HG03097 (cell line): ENCODE measurements around the gene HPN.
"Not testable (repeated sequence)": the region's sequence is repeated elsewhere in the genome, so short reads cannot be mapped to it uniquely, and the experiment has no call there.

Experiments
- ATAC-seq: cut with Tn5 transposase; IDR thresholded peaks from one replicate; pipeline ENCODE4 v1.9.1; 2021; ENCODE audit not compliant: unreplicated experiment, low FRiP score

Gene HPN

GRCh38 chr19:35041548-35042055 lies at the start of gene HPN:
TSS of gene HPN (plus strand) at chr19:35041721. CDS start at chr19:35042507, 786 bp downstream.
- ATAC-seq: no peak

GRCh38 chr19:34992582-34992981 lies 48.9 kb upstream of the HPN start:
- ATAC-seq: not testable (repeated sequence)

DNA sequence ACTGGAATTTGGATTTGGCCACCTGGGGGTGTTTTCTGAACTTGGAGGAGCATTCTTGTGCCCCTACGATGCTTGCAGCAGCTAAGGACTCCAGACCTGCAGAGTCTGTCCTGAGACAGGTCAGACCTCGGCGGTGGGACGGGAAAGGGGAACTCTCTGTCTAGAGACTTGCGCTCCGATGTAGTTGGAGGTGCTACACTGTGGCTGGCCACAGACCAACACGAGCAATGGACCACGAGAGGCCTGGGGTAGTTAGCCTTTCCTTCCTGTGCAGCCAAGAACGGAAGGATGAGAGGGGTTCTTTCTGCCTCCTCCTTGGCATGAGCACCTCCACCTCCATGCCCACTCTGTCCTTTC lies 47.3 kb upstream of the HPN start:
- ATAC-seq: no peak

- ATAC-seq: no peak
Observed at GRCh38 chr19:34994643-34995541, 46.6 kb upstream of the HPN start.

DNA sequence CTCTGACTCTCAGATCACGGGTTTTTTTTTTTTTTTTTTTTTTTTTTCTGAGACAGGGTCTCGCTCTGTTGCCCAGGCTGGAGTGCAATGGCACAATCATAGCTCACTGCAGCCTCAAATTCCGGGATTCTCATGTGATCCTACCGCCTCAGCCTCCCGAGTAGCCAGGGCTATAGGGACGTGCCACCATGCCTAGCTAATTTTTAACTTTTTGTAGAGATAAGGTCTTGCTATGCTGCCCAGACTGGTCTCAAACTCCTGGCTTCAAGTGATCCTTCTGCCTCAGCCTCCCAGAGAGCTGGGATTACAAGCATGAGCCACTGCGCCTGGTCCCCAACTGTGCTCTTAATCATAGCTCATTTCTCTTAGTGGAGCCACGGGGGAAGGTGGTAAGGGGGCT lies 46.0 kb upstream of the HPN start:
- no peak for ATAC-seq

DNA sequence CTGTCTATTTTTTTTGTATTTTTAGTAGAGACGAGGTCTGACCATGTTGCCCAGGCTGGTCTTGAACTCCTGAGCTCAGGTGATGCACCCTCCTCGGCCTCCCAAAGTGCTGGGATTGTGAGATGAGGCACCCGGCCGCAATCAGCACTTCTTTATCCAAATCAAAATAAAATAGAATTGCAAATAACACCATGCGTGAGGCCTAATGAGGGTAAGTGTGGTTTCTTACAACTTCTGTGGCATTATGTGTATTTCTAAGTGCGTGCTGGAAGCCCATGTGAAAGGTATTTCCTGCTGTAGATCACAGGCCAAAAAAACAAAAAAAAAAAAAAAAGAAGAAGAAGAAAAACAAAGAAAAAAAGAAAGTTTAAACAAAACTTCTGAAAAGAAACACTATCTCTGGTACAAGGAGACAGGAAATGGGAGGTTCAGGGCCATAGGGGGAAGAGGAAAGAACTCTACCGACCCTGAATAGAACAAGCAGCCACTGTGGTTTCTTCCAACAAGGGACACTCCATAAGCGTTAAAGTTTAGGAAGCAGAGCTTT lies 44.4 kb upstream of the HPN start:
- ATAC-seq: no peak

GRCh38 chr19:34998224-34998623 lies 43.3 kb upstream of the HPN start:
- ATAC-seq: not testable (repeated sequence)

DNA sequence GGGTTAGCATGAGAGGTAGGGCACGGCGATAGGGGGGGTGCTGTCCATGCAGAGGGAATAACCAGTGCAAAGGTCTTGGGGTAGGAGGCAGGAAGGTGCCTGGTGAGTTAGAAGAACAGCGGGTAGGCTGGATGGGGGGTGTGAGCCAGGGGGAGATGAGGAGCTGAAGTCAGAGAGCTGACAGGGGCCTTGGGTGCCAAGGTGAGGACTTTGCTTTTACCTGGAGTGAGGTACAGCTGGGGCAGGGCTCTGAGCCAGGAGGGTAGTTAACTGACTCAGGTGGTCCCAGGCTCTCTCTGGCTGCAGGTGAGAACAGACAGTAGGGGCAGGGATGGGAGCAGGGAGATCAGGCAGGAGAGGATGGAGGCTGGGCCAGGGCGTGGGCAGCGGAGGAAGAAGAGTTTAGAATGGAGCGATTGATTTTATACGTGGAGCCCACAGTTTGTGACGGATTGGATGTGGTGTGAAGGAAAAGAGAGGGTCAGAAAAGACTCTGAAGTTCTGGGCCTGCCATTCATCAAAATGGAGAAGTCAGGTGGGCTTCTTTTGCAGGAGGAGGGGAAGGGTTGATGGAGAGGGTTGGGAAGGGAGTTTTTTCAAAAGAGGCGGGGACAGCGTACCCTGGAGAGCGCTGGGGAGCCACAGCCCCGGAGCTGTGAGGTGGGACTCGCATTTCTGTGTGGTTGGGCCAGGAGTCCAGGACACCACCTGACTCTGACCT lies 42.6 kb upstream of the HPN start:
- ATAC-seq: no peak

DNA sequence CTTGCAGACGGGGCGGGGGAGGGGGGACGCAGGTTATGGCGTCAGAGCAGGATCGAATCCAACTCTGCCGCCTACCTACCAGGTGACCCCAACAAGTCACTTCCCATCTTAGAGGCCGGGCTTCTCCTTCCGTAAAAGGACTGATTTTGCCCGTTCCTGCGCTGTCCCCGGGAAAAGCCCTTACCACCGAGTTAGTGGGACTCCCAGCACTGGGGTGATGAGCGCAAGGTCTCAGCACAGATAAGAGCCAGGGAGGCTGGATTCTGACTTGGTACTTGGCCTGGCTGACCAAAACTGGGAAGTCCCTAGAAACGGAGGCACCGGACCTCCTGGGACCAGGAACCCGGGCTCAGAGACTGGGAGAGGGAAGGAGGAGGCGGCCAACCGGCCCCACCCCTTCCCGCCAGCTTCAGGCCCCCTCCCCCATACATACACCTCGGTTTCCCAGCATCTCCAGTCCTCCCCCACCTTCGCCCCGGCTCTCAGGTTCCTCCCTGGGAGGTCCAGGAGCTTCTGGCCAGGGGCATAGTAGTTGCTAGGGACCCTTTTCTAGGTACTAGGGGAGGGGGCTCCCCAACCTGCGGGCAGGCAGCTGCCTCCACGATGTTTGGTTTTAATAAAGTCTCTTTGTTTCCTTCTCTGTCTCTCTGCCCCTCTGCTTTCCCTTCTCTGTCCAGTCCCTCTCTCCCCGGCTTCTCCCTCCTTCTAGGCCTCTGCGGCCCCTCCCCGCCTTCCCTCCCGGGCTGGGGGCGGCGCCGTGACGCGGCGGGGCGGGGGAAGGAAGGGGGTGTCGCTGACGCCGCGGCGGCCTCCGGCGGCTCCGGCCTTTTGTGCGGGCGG lies 41.8 kb upstream of the HPN start, which contains the start of gene GRAMD1A:
Gene GRAMD1A (plus strand): TSS at position 826 of the 840 bp plus-strand sequence. CDS start 156 bp downstream, outside the sequence.
- no peak for ATAC-seq

DNA sequence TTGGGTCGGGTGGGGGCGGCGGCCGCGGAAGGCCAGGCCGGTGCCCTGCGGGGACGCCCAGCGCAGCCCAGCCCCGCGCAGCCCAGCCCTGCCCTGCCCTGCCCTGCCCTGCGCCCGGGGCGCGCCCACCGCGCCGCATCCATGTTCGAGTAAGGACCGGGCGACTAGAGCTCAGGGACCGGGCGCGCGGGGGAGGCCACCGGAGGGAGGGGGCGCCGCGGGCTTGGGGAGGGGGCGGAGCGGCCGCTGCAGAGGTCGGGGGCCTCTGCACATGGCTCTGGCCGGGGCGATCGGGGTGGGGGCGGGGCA lies 41.2 kb upstream of the HPN start:
- no peak for ATAC-seq

GRCh38 chr19:35000647-35001501 lies 40.6 kb upstream of the HPN start:
- no peak for ATAC-seq

DNA sequence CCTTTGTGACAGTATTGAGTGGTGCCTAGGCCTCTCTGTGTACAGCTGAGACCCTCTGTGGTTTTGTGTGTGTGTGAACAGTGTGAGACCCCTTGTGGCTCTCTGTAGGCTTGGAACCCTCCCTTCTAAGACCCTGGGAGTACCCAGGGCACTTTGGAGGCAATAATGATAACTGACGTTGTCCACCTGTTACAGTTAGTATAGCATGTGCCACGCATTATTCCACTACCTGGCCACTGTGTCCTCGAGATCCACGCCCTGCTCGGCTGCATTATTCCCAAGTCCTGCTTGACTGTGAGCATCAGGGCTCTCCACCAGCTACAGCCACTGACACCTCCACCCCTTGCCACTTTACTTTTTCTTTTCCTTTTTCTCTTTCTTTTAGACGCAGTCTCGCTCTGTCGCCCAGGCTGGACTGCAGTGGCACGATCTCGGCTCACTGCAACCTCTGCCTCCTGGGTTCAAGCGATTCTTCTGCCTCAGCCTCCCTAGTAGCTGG lies 39.4 kb upstream of the HPN start:
- ATAC-seq: no peak

DNA sequence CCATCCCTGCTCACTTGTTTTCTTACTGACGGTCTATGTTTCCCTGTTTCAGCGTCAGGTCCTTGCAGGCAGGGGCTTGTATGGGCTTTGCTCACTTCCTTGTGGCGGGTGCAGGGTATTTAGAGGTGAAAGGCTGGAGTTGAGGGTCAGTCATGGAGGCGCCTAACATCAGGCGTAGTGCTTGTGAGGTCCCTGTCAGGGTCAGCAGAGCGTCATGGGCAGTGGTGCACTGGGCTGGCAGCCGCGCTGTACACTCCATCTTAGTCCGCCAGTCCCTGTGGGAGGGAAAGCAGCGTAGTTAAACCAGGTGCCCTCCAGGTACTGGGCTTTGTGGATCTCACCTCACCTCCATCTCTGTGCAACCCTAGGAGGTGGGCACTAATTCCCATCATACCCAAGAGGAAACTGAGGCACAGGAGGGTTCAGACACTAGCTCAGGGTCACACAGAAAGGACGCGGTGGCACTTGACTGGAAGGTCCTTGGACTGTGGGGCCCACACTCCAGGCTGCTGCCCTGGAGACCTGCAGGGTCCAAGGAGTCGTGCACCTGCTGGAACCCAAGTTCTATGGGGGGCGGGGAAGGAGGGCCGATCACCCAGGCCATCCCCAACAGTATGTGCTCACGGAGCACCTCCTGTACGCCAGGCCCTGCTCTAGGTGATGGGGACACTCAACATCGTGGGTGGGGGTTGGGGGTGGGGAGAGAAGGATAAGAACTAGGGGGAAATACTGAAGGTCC lies 36.8 kb upstream of the HPN start:
- no peak for ATAC-seq

- no peak for ATAC-seq
Observed at GRCh38 chr19:35005256-35005977, 36.1 kb upstream of the HPN start.

- not testable (repeated sequence) for ATAC-seq
Observed at GRCh38 chr19:35006007-35006341, 35.5 kb upstream of the HPN start.

DNA sequence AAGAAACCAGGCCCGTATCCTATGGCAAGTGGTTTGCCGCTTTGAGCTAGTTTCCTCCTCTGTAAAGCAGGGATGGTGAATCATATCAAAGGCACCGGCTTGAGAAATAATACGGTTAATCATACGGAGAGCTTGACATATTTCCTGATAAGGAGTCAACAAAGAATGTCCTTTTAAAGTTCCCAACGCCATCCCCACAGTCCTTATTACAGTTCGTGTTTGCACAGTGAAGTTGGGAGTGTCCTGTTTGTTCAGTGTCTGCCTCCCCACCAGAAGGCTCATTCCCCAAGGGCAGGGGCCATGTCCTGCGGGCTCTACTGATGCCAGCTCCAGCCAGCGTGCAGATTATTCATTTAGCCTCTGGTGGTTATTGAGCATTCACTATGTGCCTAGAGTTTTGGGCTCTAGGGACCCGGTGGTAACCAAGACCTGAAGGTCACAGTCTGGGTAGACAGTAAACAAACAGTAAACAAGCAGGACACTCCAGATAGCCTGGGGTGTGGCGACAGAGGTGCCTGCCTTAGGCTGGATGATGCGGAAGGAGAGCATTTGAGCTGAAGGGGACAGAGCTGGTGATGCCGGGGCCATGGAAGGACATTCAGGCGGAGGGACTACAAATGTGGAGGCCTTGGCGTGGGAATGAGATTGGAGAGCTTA lies 35.1 kb upstream of the HPN start:
- no peak for ATAC-seq

DNA sequence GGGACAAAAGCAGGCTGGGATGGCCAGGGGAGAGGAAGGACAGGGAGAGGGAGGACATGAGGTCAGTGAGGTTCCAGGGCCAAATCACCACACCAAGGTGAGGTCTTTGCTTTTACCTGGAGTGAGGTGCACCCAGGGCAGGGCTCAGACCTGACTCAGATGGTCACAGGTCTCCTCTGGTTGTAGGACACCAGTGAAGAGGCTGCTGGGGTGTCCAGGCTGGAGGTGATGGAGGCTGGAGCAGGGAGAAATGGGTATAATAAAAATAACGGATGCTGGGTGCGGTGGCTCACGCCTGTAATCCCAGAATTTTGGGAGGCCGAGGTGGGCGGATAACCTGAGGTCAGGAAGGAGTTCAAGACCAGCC lies 34.5 kb upstream of the HPN start:
- no peak for ATAC-seq

DNA sequence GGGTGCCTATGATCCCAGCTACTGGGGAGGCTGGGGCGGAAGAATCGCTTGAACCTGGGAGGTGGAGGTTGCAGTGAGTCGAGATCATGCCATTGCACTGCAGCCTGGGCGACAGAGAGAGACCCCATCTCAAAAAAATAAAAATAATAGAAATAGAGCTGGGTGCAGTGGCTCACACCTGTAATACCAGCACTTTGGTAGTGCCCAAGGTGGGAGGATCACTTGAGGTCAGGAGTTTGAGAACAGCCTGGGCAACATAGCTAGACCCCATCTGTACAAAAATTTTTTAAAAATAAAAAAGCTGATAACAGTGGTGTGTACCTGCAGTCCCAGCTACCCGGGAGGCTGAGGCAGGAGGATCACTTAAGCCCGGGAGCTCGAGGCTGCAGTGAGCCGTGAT lies 34.1 kb upstream of the HPN start:
- ATAC-seq: not testable (repeated sequence)
